ENCODE measurements around the gene WNT16. TPM values are rescaled to one million over a fixed set of nuclear protein-coding genes. Genes with fewer than 3 reads are reported as not detected.

WNT16 gene
- total RNA-seq, 1 donor from 2014 or later = not detected

DNA sequence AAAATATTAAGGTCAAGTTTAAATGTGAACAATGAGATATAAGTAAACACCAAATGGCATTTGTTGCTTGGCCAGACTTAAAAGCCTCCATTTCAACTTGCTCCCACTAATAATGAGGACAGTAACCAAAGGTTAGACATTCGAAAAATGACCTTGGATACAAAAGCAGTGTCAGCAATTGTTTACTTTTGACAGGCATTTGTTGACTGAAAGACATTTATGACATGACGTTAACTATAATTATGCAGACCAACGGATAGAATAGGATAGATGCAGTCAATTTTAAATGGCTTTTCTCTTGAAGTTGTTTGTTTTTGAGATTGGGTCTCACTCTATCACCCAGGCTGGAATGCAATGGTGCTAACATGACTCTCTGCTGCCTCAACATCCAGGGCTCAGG lies 6.3 kb upstream of the WNT16 start:
- Mint-ChIP-seq H3K4me1 (ENCODE audit: low read depth) (no peaks in the 10 kb centered on the region), H3K4me3 (no peak overlapping the region), H3K27me3 (ENCODE audit: insufficient read depth) (peaks cover 8% of the 10 kb centered on the region), H3K36me3 (ENCODE audit: low read depth) (no peaks in the 10 kb centered on the region), H3K27ac (no peak overlapping the region), H3K9me3 (no peaks in the 10 kb centered on the region)
- no peak for DNase-seq (ENCODE audit: low spot score)
- intact Hi-C loops (cut with micrococcal nuclease) = no loop called here

DNA sequence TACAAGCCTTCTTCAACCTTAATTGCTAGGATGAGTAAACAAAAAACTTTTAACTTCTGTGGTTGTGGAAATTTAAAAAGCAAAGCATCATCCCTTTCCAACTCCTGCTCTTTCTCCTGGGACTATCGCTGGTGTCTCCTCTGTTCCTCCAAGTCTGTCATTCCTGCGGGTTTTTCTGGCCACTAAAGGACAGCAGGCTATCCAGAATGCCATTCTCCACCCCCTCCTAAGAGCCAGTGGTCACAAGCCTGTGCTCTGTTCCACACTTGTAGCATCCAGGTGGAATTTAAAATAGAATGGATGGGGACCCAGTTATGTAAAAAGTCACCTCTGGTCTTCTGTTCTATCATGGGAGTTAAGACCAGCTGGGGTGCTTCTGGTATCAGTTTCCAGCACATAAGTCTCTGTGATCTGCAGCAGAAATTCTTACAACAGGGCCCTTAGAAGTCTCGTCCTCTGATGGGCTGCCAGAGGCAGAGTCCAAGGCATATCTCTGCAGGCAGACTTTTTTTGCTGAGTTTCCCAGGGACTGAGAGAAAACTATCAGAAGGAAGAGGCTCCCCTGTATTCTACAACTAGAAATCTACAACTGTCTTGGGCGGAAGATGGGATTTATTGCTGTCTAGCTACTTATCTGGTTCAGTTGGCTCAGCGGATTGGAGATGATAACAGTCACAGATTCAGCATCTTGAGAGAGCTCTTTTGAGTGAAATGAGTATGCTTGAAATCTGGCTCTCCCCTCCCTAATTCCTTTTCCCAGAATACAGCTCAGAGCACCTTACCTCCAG lies 5.1 kb upstream of the WNT16 start:
- Mint-ChIP-seq H3K4me1 (ENCODE audit: low read depth) (peaks cover 3% of the 10 kb centered on the region), H3K27me3 (ENCODE audit: insufficient read depth) (peaks cover 16% of the 10 kb centered on the region), H3K4me3 (no peak overlapping the region), H3K36me3 (ENCODE audit: low read depth) (no peaks in the 10 kb centered on the region), H3K9me3 (no peaks in the 10 kb centered on the region), H3K27ac (no peak overlapping the region)
- no peak for DNase-seq (ENCODE audit: low spot score)
- intact Hi-C loops (cut with micrococcal nuclease) = no loop called here

DNA sequence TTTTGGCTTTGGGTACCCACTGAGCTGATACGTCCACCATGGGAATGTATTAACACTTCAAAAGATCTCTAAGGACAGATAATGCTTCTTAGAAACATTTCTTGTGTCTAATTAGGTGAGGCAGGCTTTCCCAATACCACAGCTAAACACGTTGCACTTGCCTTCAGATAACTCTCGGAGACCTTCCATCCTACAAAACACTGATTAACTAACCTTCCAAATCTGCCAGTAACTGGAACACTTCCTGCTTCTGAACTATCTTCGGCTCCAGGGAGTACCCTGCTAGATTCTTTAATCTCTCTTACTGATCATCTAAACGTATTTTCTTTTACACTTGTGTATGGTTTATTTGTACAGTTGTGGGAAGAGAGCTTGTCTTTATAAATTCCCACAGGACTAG lies 1.1 kb upstream of the WNT16 start:
- no peak for DNase-seq (ENCODE audit: low spot score)
- intact Hi-C loops (cut with micrococcal nuclease) = no loop called here
- peaks cover 21% of the 10 kb centered on the region for H3K4me1 Mint-ChIP-seq (ENCODE audit: low read depth)
- no peaks in the 10 kb centered on the region for H3K9me3 Mint-ChIP-seq
- H3K4me3 Mint-ChIP-seq = no peak overlapping the region
- no peaks in the 10 kb centered on the region for H3K36me3 Mint-ChIP-seq (ENCODE audit: low read depth)
- peaks cover 48% of the 10 kb centered on the region for H3K27me3 Mint-ChIP-seq (ENCODE audit: insufficient read depth)
- no peak overlapping the region for H3K27ac Mint-ChIP-seq

DNA sequence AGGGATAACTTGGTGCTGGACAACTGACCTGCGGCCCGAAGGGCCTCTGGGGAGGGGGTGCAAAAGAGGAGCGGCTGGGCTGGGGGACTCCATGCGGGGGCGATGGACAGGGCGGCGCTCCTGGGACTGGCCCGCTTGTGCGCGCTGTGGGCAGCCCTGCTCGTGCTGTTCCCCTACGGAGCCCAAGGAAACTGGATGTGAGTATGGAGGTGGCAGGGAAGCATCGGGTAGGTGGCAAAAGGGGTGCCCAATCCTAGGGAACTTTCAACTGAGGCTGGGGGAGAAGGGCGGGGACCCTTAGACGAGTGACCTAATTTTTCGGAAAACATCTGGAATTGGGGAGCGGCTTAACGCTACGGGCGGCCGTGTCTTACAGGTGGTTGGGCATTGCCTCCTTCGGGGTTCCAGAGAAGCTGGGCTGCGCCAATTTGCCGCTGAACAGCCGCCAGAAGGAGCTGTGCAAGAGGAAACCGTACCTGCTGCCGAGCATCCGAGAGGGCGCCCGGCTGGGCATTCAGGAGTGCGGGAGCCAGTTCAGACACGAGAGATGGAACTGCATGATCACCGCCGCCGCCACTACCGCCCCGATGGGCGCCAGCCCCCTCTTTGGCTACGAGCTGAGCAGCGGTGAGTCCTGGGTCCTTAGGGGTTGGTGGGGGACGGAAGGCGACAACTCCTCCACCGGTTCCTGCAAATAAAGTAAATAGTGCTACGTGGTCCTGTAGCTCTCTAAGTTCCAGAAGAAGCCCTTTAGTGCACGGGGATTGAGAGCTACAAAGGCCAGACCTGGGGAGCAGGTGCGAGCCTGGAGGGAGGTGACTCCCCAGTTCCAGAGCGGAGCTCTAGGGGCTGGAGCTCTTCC lies 622 bp downstream of the WNT16 start:
- Mint-ChIP-seq H3K4me1 (ENCODE audit: low read depth) (peaks cover 21% of the 10 kb centered on the region), H3K9me3 (no peaks in the 10 kb centered on the region), H3K4me3 (peak overlapping the region; percentile 68), H3K27me3 (ENCODE audit: insufficient read depth) (peaks cover 48% of the 10 kb centered on the region), H3K27ac (no peak overlapping the region), H3K36me3 (ENCODE audit: low read depth) (no peaks in the 10 kb centered on the region)
- DNase-seq (ENCODE audit: low spot score) = no peak
- intact Hi-C loops (cut with micrococcal nuclease) = loop anchor here (5.0 to 10.0 kb wide), 2 partner anchors 342 to 665 kb away; partner anchors contain the start of gene CPED1

DNA sequence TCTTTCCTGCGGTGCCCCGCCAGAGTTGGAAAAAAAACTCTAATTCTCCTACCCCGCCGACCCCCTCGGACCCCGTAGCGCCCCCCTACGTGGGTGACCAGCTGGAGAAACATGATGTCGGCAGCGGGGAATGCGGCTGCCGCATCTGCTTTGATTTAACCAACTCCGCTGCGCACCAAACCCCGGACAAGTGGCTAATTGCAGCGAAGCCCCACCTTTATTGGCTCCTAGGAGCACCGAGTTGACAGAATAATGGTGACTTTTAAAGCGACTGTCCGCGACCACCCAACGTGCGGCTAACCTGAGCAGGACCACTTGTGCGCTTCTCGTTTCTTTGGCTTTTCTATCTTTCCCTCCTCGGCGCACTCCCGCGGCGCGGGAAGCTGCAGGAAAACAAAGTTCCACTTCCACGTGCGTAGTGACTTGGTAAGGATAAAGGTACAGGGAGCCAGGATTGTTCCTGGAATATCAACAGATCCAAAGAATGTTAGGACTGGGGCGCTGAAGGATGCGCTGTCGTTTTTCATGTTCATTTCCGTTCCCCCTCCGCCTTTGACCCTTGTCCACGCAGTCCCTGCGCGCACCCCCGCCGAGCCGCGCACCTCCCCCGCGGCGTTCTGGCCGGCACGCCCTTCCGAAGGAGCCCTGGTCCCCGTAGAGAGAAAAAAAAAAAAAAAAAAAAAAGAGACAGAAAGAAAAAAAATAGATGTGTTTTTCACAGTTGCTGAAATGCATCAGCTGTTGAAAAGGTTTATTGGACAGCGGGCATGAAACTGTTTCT lies 1.4 kb downstream of the WNT16 start:
- Mint-ChIP-seq H3K4me3 (peak overlapping the region; percentile 68), H3K36me3 (ENCODE audit: low read depth) (no peaks in the 10 kb centered on the region), H3K4me1 (ENCODE audit: low read depth) (peaks cover 21% of the 10 kb centered on the region), H3K9me3 (no peaks in the 10 kb centered on the region), H3K27ac (no peak overlapping the region), H3K27me3 (ENCODE audit: insufficient read depth) (peaks cover 50% of the 10 kb centered on the region)
- intact Hi-C loops (cut with micrococcal nuclease) = loop anchor here (5.0 to 10.0 kb wide), 2 partner anchors 343 to 665 kb away; partner anchors contain the start of gene CPED1
- no peak for DNase-seq (ENCODE audit: low spot score)

DNA sequence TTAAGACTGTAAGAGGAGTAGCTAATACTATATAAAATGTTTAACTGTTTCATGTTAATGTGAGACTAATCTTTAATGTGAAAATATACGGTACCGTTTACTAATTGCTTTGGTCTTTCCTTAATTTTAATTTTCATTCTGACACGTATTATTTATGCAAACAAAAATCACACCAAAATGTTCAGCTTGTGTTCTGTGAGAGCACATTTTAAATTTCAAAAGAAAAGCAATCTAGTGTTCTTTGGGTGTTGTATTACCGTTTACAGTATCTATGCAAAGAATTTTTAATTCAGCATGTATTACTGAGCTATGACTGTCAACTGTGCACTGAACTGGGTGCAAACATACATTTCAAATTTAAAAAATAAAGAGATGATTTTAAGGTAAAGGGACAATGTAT lies 2.2 kb downstream of the WNT16 start:
- Mint-ChIP-seq H3K36me3 (ENCODE audit: low read depth) (no peaks in the 10 kb centered on the region), H3K4me1 (ENCODE audit: low read depth) (peaks cover 21% of the 10 kb centered on the region), H3K9me3 (no peaks in the 10 kb centered on the region), H3K27me3 (ENCODE audit: insufficient read depth) (peaks cover 53% of the 10 kb centered on the region), H3K27ac (no peak overlapping the region), H3K4me3 (no peak overlapping the region)
- DNase-seq (ENCODE audit: low spot score) = no peak
- intact Hi-C loops (cut with micrococcal nuclease) = loop anchor here (5.0 to 10.0 kb wide), 2 partner anchors 344 to 664 kb away; partner anchors contain the start of gene CPED1

DNA sequence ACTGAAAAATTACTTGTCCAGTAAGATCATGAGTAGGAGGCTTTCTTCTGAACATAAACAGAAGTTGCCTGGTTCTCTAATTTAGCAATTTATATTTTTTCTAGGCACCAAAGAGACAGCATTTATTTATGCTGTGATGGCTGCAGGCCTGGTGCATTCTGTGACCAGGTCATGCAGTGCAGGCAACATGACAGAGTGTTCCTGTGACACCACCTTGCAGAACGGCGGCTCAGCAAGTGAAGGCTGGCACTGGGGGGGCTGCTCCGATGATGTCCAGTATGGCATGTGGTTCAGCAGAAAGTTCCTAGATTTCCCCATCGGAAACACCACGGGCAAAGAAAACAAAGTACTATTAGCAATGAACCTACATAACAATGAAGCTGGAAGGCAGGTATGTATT lies 2.8 kb downstream of the WNT16 start:
- Mint-ChIP-seq H3K27ac (no peak overlapping the region), H3K4me1 (ENCODE audit: low read depth) (peaks cover 21% of the 10 kb centered on the region), H3K36me3 (ENCODE audit: low read depth) (no peaks in the 10 kb centered on the region), H3K27me3 (ENCODE audit: insufficient read depth) (peaks cover 56% of the 10 kb centered on the region), H3K4me3 (no peak overlapping the region), H3K9me3 (no peaks in the 10 kb centered on the region)
- no peak for DNase-seq (ENCODE audit: low spot score)
- intact Hi-C loops (cut with micrococcal nuclease) = loop anchor here (5.0 to 10.0 kb wide), 2 partner anchors 344 to 663 kb away; partner anchors contain the start of gene CPED1

DNA sequence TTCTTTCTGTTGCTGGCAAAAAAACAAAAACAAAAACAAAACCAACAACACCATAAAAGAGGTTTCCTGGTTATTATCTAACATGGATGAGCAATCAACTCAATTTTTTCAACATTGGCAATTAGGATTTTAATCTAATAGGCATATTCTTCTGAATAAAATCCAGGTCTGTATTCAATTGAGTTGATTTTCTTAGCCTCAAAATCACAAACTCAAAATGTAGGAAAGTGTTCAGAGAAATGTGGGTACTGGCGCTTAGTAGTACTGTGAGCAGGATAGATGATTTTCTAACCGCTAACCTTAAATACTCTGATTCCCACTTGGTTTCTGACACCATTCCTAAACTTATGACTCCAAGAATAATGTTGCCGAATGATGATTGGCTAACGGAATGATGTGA lies 5.6 kb downstream of the WNT16 start:
- no peak for DNase-seq (ENCODE audit: low spot score)
- Mint-ChIP-seq H3K4me3 (no peak overlapping the region), H3K27ac (no peak overlapping the region), H3K9me3 (no peaks in the 10 kb centered on the region), H3K4me1 (ENCODE audit: low read depth) (peaks cover 12% of the 10 kb centered on the region), H3K27me3 (ENCODE audit: insufficient read depth) (peaks cover 50% of the 10 kb centered on the region), H3K36me3 (ENCODE audit: low read depth) (peaks cover 4% of the 10 kb centered on the region)
- intact Hi-C loops (cut with micrococcal nuclease) = loop anchor here (5.0 to 10.0 kb wide), 2 partner anchors 347 to 660 kb away; partner anchors contain the start of gene CPED1

DNA sequence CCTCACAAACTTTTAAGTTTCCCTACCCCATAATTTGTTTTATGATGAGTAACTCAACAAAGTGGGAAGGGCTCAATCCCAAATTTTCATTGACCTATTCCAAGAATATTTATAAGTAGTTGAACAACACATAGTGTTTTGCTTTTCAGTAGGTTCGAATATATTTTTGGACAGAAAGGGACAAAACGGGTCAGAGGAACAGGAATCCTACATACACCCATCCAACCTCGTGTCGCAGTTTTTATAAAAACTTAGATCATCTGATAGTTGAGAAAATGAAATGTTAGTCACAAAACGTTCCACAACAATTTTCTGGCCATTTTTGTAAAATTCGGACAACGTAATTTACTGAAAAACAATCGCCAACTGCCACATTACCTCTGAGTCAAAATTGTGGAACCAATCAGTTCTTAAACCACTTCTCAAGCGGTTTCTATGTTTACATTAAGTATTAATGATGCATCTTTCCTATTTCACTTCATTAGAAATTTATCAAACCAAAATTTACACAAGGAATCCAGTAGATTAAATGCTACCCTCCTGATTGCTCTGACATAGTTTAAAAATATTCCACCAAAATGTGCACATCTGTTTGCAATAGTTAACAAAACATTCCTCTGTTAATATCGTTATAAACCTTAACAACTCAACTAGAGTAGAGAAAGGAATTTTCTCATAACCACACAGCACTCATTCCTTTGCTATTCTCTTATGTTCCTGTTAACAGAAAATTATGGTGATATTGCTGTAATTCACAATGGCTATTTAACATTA lies 6.3 kb downstream of the WNT16 start:
- no peak overlapping the region for H3K27ac Mint-ChIP-seq
- intact Hi-C loops (cut with micrococcal nuclease) = loop anchor here (5.0 to 10.0 kb wide), 2 partner anchors 348 to 660 kb away; partner anchors contain the start of gene CPED1
- no peak for DNase-seq (ENCODE audit: low spot score)
- no peak overlapping the region for H3K4me3 Mint-ChIP-seq
- peaks cover 4% of the 10 kb centered on the region for H3K36me3 Mint-ChIP-seq (ENCODE audit: low read depth)
- peaks cover 5% of the 10 kb centered on the region for H3K4me1 Mint-ChIP-seq (ENCODE audit: low read depth)
- H3K27me3 Mint-ChIP-seq (ENCODE audit: insufficient read depth) = peaks cover 44% of the 10 kb centered on the region
- H3K9me3 Mint-ChIP-seq = no peaks in the 10 kb centered on the region

DNA sequence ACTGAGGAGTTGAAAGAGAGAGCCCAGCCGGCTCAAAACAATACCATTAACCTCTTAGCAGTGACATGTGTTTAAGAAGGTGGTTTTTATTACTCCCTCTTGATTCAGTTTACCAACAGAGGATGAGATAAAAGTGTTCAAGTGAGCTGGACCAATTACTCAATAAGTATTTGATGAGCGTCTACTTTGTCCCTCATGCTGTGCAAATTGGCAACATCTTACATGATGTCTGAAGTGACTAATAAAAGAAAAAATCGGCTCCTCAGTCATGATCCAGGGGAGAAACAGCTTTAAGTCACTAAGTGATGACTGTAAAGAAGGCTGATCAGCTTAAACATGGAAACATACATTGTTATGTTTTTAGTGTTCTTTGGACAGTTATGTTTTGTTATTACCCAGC lies 7.8 kb downstream of the WNT16 start:
- Mint-ChIP-seq H3K4me1 (ENCODE audit: low read depth) (no peaks in the 10 kb centered on the region), H3K36me3 (ENCODE audit: low read depth) (peaks cover 8% of the 10 kb centered on the region), H3K27me3 (ENCODE audit: insufficient read depth) (peaks cover 32% of the 10 kb centered on the region), H3K27ac (no peak overlapping the region), H3K9me3 (no peaks in the 10 kb centered on the region), H3K4me3 (no peak overlapping the region)
- DNase-seq (ENCODE audit: low spot score) = no peak
- intact Hi-C loops (cut with micrococcal nuclease) = loop anchor here (10.0 kb wide), 1 partner anchor 658 kb away; no protein-coding TSS in a partner anchor

DNA sequence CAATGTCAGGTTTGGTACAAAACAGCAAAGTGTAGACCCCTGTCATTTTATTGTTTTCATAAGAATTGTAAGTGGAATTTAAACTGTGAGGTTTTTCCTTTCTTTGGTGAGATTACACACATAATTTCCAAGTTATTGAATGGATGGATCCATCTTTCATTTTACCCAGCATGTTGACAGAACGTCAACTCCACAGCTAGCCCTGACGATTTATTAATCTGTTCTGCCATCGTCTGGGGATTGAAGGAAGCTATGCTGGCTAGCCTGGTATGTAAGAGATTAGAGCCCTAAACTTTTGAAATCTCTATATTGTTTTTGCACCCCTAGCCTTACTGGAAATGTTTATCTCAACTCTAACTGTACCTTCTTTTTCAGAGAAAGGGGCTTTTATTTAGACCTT lies 8.6 kb downstream of the WNT16 start:
- no peak overlapping the region for H3K4me3 Mint-ChIP-seq
- no peaks in the 10 kb centered on the region for H3K4me1 Mint-ChIP-seq (ENCODE audit: low read depth)
- no peaks in the 10 kb centered on the region for H3K9me3 Mint-ChIP-seq
- peaks cover 16% of the 10 kb centered on the region for H3K36me3 Mint-ChIP-seq (ENCODE audit: low read depth)
- intact Hi-C loops (cut with micrococcal nuclease) = loop anchor here (10.0 kb wide), 1 partner anchor 657 kb away; no protein-coding TSS in a partner anchor
- no peak overlapping the region for H3K27ac Mint-ChIP-seq
- H3K27me3 Mint-ChIP-seq (ENCODE audit: insufficient read depth) = peaks cover 24% of the 10 kb centered on the region
- DNase-seq (ENCODE audit: low spot score) = no peak

DNA sequence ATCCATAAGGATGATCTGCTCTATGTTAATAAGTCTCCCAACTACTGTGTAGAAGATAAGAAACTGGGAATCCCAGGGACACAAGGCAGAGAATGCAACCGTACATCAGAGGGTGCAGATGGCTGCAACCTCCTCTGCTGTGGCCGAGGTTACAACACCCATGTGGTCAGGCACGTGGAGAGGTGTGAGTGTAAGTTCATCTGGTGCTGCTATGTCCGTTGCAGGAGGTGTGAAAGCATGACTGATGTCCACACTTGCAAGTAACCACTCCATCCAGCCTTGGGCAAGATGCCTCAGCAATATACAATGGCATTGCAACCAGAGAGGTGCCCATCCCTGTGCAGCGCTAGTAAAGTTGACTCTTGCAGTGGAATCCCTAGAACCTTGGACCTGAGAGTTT lies 10.3 kb downstream of the WNT16 start:
- peaks cover 23% of the 10 kb centered on the region for H3K36me3 Mint-ChIP-seq (ENCODE audit: low read depth)
- no peak overlapping the region for H3K27ac Mint-ChIP-seq
- no peak for DNase-seq (ENCODE audit: low spot score)
- no peaks in the 10 kb centered on the region for H3K9me3 Mint-ChIP-seq
- H3K4me3 Mint-ChIP-seq = no peak overlapping the region
- intact Hi-C loops (cut with micrococcal nuclease) = loop anchor here (10.0 kb wide), 1 partner anchor 656 kb away; no protein-coding TSS in a partner anchor
- no peaks in the 10 kb centered on the region for H3K4me1 Mint-ChIP-seq (ENCODE audit: low read depth)
- peaks cover 20% of the 10 kb centered on the region for H3K27me3 Mint-ChIP-seq (ENCODE audit: insufficient read depth)
